Measurements from ENCODE around the gene TENM3.

Gene TENM3

DNA sequence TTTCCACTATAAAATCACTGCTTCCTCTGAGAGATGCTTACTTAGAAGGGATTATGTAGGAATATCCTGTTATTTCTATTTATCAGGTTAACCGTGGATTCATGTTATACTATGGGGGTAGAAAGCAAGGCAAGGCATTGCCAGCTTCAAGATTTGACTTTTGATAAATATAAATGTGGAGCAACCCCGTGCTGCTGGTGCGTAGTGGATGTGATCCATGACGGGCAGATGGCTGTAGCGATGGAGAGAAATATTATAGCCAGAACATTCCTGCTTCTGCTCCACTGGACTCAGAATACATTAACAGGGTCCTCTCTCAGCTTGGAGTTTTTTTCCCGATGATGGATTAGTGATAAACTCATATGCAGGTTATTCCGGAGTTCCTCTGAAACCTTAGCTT lies 157.6 kb downstream of the TENM3 start:
- DNase-seq (ENCODE audit: low read depth in 2 of 2): no peak

GRCh38 chr4:182404376-182404775 lies 161.2 kb downstream of the TENM3 start:
- DNase-seq (ENCODE audit: low read depth in 2 of 2): no peak

GRCh38 chr4:182405087-182405486 lies 161.9 kb downstream of the TENM3 start:
- no peak for DNase-seq (ENCODE audit: low read depth in 2 of 2)

- no peak for DNase-seq (ENCODE audit: low read depth in 2 of 2)
These were observed 166.1 kb downstream of the TENM3 start for GRCh38 chr4:182409271-182409670.

DNA sequence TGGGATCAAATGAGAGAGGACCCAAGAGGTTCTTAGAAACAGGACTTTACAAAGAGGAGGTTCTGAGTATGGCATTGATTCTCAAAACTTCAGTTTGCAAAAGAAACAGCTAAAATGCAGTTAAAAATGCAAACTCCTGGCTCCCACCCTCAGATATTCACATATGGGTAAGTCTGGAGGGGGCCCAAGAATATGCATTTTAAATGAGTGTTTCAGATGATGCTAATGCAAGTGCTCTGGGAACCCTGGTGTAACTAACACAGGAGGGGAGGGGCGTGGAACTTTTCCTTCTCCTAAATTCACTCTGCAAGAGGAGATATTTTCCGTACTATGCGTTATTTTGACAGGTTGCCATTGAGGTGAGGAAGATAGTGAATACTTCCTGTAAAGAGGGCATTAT lies 168.2 kb downstream of the TENM3 start:
- no peak for DNase-seq (ENCODE audit: low read depth in 2 of 2)

DNA sequence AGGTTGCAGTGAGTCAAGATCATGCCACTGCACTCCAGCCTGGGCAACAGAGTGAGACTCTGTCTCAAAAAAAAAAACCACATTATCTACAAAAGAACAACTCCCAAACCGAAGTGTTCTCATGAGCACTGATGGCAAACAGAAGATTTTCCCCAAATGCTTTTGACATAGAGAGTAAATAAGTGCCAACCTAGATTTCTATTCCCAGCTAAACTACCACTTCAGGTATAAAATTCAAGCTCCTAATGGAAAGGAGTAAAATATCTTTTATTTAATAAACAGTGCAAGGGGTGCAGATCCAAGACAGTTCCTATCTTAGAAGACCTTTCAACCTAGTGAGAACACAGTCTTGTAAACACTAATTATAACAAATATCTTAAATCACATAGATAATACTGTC lies 170.3 kb downstream of the TENM3 start:
- no peak for DNase-seq (ENCODE audit: low read depth in 2 of 2)

DNA sequence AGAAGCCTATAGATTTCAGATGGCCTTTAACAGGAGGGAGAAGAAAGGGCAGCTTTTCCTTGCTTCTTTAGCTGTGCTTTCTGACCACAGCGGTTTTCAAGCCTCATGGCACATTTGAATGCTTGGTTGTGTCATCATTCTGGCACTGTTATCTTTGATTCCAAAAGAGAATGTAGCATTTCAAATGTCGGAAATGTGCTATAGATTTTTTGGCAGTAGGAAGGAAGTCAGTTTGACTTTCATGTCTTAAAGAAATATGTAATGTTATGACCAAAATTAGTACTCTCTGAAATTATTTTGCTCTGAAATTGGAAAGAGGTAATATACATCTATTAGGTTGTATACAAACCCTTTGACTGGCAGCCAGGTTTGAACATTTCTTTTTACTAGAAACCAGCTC lies 171.9 kb downstream of the TENM3 start:
- no peak for DNase-seq (ENCODE audit: low read depth in 2 of 2)

DNA sequence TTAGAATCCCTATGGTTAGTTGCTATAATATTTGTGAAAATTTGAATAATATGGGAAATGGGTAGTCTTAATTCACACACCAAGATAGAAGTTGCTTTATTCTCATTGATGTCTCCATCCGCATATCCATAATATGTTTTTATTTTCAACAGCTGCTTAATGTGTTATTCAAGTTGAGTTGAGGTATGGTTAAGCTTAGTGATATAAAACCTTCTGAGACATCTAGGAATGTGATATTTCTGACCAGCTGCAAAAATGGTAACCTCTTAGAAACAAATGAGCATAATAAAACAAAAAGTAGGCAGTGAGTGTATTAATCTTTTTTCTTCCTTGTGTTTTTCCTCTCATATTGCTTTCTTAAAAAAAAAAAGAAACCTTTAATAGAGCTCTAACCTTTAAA lies 172.9 kb downstream of the TENM3 start:
- no peak for DNase-seq (ENCODE audit: low read depth in 2 of 2)

DNA sequence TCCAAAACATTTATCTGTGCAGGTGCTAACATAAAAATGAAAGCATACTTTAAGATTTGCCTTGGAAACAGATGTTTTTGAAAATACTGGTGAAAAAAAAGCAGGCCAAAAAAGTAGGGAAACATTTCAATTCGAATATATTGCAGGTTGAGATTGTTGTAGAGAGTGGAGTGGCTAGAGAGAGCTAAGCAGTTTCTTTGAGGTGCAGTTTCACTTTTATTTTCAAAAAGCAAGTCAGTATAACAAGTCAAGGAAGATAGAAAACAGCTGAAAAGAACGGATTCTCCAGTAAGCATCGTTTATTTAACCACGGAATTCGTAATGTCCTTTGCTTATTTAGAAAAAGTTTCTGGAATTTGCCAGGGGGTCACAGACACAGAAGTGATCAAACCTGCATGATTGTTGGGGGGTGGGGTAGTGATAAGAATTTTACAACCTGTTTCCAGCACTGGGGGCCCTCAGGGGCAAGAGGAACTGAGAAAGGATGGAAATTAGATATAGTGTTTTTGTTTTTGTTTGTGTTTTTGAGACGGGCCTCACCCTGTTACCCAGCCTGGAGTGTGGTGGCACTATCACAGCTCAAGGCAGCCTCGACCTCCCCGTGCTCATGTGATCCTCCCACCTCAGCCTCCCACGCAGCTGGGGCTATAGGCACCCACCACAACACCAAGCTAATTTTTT lies 175.0 kb downstream of the TENM3 start:
- DNase-seq (ENCODE audit: low read depth in 2 of 2): no peak

- no peak for DNase-seq (ENCODE audit: low read depth in 2 of 2)
These were observed 177.0 kb downstream of the TENM3 start for GRCh38 chr4:182420189-182420588.

DNA sequence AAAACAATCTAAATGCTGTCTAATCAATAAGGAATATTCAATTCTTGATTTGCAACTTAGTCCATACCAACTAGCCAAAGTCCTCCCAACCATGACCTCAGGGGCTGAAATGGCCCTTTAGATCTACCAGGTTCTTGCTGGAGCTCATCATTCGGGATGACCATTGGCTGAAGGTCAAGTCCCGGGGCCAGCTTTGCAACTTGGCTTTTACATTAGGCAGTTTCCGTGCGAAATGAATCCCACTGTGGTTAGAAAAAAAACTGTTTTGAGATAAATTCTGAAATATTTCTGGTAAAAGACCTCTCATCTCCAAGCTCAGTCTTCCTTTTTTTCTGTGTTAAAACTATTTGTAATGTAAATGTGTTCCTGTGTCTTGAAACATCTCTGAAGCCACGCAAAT lies 178.6 kb downstream of the TENM3 start:
- DNase-seq (ENCODE audit: low read depth in 2 of 2): no peak

- DNase-seq (ENCODE audit: low read depth in 2 of 2): no peak
These were observed 182.1 kb downstream of the TENM3 start for GRCh38 chr4:182425302-182425701.

DNA sequence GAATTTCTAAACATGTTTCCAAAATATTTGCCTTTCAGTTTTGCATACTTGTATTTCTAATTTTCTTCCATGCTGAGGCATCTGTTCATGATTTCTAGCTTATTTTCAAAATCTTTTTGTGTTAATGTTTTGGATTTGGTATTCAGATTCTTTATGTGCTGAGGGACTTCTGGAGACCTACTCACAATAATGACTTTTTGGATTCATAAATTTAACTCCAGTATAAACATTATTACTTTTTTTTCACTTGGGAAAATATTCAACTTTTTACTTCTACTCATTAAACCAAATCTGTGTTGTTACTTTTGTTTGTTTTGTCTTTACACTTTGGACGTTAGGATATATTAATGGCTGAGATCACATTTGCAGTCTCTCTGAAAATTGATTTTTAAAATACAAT lies 183.7 kb downstream of the TENM3 start:
- no peak for DNase-seq (ENCODE audit: low read depth in 2 of 2)

- DNase-seq (ENCODE audit: low read depth in 2 of 2): peak; percentile 83 to 85
These were observed 184.4 kb downstream of the TENM3 start for GRCh38 chr4:182427554-182427953.

GRCh38 chr4:182429896-182430295 lies 186.7 kb downstream of the TENM3 start:
- no peak for DNase-seq (ENCODE audit: low read depth in 2 of 2)

- no peak for DNase-seq (ENCODE audit: low read depth in 2 of 2)
These were observed 189.6 kb downstream of the TENM3 start for GRCh38 chr4:182432819-182433218.

DNA sequence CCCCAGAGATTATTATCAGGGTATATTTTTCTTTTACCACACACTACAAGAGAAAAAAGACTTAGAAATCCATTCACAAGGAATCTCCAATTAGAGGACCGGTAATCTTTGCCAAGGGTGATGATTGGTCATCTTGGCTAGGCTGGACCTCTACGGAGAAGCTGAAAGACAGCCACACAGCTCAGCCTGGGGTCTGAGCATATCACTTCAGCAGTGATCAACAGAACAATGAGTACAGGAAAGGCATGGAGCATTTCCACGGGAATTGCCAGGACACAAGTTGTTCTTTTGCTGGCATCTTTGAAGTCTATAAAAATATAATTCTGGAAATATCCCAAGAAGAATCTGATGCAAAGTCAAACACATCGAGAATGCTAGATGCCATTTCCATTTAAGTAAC lies 191.5 kb downstream of the TENM3 start:
- DNase-seq (ENCODE audit: low read depth in 2 of 2): no peak

- no peak for DNase-seq (ENCODE audit: low read depth in 2 of 2)
These were observed 192.2 kb downstream of the TENM3 start for GRCh38 chr4:182435401-182435800.

- DNase-seq (ENCODE audit: low read depth in 2 of 2): no peak
These were observed 199.9 kb downstream of the TENM3 start for GRCh38 chr4:182443070-182443469.

- DNase-seq (ENCODE audit: low read depth in 2 of 2): no peak
These were observed 204.6 kb downstream of the TENM3 start for GRCh38 chr4:182447767-182448280.

DNA sequence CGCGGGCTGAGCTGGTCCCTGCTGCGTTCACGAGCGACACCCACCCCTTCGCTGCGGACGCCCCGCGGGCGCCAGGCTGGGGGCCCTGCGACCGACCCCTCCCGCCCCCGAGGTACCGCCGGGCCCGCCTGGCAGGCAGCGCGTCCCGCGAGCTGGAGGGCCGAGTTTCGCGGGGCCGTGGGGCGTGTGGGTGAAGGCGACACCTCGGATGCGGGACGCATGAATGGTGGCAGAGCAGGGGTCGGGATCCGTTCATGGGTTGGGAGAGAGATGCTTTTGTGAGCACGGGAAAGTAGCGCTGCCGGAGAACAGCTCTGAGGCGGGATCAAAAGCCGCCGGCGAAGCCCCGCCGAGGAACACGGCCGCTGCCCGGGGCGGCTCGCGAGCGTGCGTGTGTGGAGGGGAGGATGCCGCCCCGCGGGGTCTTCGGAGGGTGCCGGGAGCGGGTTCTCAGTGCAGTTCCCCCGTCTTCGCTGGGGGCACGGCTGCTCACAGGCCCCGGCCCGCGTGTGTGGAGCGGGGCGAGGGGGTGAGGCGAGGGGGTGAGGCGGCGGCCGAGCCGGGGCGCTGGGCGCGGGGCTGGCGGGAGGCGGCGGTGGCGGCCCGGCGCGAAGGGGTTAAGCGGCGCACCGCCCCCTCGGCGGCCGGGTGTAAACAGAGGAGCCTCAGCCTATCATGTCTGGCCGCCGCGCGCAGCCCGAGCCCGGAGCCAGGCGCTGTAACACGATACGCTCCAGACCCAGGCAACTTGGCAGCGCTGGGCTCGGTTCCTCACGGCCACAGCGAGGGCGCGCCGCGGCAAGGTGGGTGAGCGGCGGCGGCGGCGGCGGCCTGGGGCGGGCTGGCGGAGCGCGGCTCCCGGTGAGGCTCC lies 205.3 kb downstream of the TENM3 start:
- DNase-seq (ENCODE audit: low read depth in 2 of 2): peak; percentile 80 to 83

GRCh38 chr4:182449186-182449929 lies 206.2 kb downstream of the TENM3 start:
- no peak for DNase-seq (ENCODE audit: low read depth in 2 of 2)

Measured in fibroblast of skin of left quadriceps (primary cell).